SH-SY5Y (cell line): ENCODE data around the gene PEG3.

Experiments
- GATA2 ChIP-seq: IDR thresholded peaks from 2 replicates; pipeline ENCODE4 v1.6.1; 2011; ENCODE audit warnings: mild to moderate bottlenecking, low read depth, low read length
- GATA3 ChIP-seq: IDR thresholded peaks from 2 replicates; pipeline ENCODE4 v1.6.1; 2011; ENCODE audit warnings: low read depth, mild to moderate bottlenecking, low read length, moderate library complexity

The PEG3 gene

GRCh38 chr19:56831255-56831654 lies 9.3 kb downstream of the PEG3 start:
- TF ChIP-seq GATA2 (no peak), GATA3 (no peak)

- no peak for TF ChIP-seq GATA3
- TF ChIP-seq GATA2 = no peak
Measured at GRCh38 chr19:56829596-56829995, 10.9 kb downstream of the PEG3 start.

DNA sequence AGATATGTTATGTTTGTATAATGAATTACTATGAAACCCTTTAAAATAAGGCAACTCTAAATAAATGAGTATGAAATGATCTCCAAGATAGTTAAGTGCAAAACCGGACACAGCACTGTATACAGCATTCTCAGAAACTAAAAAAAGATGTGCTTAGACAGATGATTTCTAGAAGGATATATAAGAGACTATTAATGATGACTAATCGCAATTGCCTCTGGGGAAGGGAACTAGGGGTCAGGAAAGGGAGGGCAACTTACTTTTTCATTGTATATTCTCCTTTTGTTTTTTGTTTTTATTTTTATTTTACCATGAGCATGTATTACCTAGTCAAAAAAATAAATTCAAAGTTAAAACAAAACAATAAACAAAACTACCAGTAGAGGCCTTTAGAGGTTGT lies 12.8 kb downstream of the PEG3 start:
- no peak for TF ChIP-seq GATA2
- no peak for TF ChIP-seq GATA3

- no peak for TF ChIP-seq GATA2
- no peak for TF ChIP-seq GATA3
Measured at GRCh38 chr19:56823956-56824355, 16.6 kb downstream of the PEG3 start.

- TF ChIP-seq GATA2 (no peak), GATA3 (no peak)
Measured at GRCh38 chr19:56823417-56823816, 17.1 kb downstream of the PEG3 start.

- TF ChIP-seq GATA2 = no peak
- TF ChIP-seq GATA3 = no peak
Measured at GRCh38 chr19:56822755-56823154, 17.8 kb downstream of the PEG3 start.

DNA sequence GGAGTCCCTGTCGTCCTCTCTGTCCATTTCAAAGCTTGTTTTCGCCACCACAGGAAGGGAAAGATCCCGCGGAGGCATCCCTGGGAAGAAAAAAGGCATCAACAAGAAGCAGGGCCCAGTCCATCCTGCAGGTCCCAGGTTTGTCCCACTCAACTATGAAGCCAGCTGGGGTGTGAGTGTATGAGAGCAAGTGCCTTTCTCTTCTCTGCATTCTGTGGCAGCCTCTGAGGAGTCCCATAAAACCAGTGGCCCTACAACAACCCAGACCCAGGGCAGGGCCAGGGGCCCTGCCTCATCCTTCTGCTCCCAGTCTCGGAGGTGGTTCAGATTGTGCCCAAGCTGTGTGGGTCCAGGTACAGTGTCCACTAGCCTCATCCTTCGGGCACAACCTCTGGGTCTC lies 18.9 kb downstream of the PEG3 start:
- TF ChIP-seq GATA2 (no peak), GATA3 (no peak)

DNA sequence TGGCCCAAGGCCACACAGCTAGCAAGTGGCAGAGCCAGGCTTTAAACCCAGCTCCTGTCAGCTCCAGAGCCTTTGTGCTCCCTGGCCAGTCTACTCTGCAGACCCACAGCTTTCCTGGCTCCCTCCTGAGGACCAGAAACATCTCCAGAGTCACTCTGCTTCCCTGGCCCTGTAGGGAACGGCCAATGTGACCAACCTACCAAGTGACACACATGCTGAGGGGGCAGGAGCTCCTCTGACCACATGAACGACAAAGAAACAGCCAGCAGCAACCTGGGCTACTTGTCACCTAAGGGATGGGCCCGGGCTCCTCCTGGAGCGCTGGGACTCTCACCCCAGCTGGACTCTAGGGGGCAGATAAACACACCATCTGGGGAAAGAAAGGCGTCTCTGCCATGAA lies 19.3 kb downstream of the PEG3 start:
- TF ChIP-seq GATA3 = no peak

GRCh38 chr19:56819166-56819565 lies 21.4 kb downstream of the PEG3 start:
- TF ChIP-seq GATA3 (no peak), GATA2 (no peak)

DNA sequence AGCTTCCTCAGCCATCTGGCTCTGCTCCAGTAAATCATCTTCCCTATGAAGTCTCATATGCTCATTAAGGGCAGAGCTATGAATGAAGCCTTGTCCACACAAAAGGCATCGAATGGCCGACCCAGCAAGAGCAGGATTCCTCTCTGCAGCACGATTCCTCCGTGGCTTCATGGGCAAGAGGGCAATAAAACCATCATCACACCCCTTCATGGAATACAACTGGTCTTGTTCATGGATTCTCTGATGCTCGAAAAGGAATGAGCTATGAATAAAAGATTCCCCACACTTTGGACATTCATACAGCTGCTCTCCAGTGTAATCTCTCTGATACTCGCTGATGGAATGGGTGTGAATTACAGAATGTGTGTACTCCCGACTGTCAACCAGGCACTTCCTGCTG lies 25.9 kb downstream of the PEG3 start:
- TF ChIP-seq GATA3 (no peak), GATA2 (no peak)

DNA sequence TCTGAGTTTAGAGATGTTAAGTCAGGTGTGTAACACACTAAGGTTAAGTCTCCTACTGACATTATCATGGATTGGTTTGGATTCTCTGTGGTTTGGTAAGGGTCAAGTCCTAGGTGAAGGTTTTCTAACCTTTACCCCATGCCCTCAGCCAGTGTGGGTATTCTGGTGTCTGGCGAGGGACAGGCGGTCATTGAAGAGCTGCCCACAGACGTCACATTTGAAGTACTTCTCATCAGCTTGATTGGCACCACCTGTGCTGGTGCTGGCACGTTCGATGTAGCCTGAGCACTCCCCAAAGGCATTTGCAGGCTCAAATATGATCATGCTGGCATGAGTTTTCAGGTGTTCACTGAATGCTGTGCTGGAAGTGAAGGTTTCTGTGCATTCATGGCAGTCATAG lies 27.0 kb downstream of the PEG3 start:
- TF ChIP-seq GATA3 = no peak

DNA sequence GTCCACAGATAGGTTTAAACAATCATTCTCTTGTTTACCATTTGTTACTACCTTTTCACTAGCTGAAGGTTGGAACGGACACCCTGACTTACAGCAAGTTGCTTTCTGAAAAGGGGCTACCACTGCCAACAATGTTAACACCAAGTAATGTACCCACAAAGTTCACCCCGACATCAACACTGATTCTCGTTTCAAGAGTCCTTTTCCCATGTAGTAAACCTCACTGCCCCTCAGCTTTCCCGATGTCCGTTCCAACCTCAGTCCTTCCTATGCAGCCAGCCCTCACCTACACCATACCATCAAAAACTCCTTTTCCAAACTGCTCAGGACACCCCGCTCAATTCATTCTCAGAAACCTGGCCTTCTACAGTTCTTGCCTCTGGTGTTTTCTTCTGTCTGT lies 29.0 kb downstream of the PEG3 start:
- TF ChIP-seq GATA2 = no peak
- no peak for TF ChIP-seq GATA3

DNA sequence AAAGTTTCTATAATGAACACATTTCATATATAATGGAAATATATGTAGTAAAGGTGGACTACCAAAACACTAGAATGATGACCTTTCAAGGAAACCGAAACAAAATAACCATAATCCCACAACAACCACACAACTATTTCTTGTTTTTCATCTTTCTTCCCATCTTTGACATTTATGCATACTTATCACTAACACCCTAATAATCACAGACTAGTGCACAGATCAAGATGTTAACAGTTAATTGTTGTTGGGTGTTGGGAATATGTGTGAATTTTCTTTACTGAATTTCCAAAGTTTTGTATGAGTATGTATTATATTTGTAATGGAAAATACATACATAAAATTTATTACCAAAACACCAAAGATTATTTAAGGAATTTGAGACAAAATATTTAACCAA lies 30.3 kb downstream of the PEG3 start:
- TF ChIP-seq GATA2 (no peak), GATA3 (no peak)

DNA sequence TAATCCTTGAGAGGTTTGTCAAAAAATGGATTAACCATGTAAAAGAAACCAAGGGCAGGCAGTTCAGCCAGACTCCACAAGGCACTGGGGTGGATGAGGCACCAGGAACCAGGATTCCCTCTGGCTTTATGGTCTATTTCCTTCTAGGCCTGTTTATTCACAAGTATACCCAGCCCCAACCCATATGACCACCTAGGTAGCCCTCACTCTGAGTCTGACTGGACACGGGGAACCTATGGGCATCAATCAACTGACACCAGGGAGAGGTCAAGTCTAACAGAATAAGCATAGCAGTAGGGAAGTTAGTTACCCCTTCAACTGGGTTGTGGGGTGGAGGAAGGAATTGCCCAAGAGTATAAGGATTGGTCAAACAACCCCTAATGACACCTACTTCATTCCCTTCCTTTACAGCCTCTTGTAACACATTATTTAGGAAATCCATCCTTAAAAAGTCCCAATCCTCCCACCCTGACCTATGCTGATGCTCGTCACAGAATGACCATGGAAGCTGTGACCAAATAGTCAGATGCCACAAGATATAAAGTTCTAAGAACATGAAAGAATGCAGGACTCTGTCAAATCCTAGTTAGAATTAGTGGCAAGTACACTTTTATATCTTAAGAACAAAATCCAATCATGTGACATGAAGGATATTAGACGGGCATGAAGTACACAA lies 31.7 kb downstream of the PEG3 start:
- TF ChIP-seq GATA3 (no peak), GATA2 (no peak)

- TF ChIP-seq GATA2 = no peak
Measured at GRCh38 chr19:56806639-56807038, 33.9 kb downstream of the PEG3 start.
